Caco-2 (cell line): ENCODE data around the gene TKTL1. TPM values are rescaled to one million over a fixed set of nuclear protein-coding genes. Genes with fewer than 3 reads are reported as not detected.

Experiments
- BruUV-seq: library from RNA; stranded (reverse); fragments of 400-500 nt; replicated peaks from 2 replicates; lab custom pipeline; 2021; lab: Mats Ljungman, UMichigan
- CTCF ChIA-PET: fragments of 300-600 bp; sonication (Branson Sonifier 250); formaldehyde crosslinking; loops from one replicate; lab custom pipeline; 2022; ENCODE audit warnings: antibody characterized with exemption; lab: Charles Lee
- POLR2A ChIA-PET: fragments of 300-600 bp; sonication (Branson Sonifier 250); formaldehyde crosslinking; loops from one replicate; lab custom pipeline; 2022; ENCODE audit warnings: antibody characterized with exemption; lab: Charles Lee
- DNase-seq, 2 experiments: peaks; one replicate each; pipeline versions ENCODE4 v3.0.0 to v3.0.0-alpha.2; 2020 to 2022
- H3K27me3 ChIP-seq: replicated peaks from 2 replicates; pipeline ENCODE4 v1.6.0; 2011; ENCODE audit warnings: low read length; ENCODE audit not compliant: control insufficient read depth, insufficient read depth
- H3K36me3 ChIP-seq: 2 replicates; pipeline ENCODE4 v1.5.1; 2011; ENCODE audit warnings: low read length; ENCODE audit not compliant: control insufficient read depth, insufficient read depth
- H3K4me1 ChIP-seq: fragments of 250-450 bp; sonication (Bioruptor Pico); 2 replicates; pipeline ENCODE4 v1.5.1; 2020; ENCODE audit warnings: mild to moderate bottlenecking
- H3K4me3 ChIP-seq: 2 replicates; pipeline ENCODE4 v1.5.1; 2011; ENCODE audit warnings: low read depth, mild to moderate bottlenecking, control low read depth, low read length
- H3K9me3 ChIP-seq: fragments of 250-450 bp; sonication (Bioruptor Pico); 2 replicates; pipeline ENCODE4 v1.5.1; 2020; ENCODE audit warnings: mild to moderate bottlenecking, moderate library complexity
- H3K27ac Mint-ChIP-seq: one replicate; pipeline ENCODE4 v1.8.0; 2022; ENCODE audit warnings: mixed read lengths; ENCODE audit not compliant: unreplicated experiment
- H3K27me3 Mint-ChIP-seq: one replicate; pipeline ENCODE4 v1.8.0; 2022; ENCODE audit warnings: mixed read lengths; ENCODE audit not compliant: insufficient read depth, unreplicated experiment
- H3K36me3 Mint-ChIP-seq: one replicate; pipeline ENCODE4 v1.8.0; 2022; ENCODE audit warnings: mild to moderate bottlenecking, mixed read lengths; ENCODE audit not compliant: insufficient read depth, unreplicated experiment
- H3K4me1 Mint-ChIP-seq: one replicate; pipeline ENCODE4 v1.8.0; 2022; ENCODE audit warnings: low read depth, mixed read lengths; ENCODE audit not compliant: unreplicated experiment
- H3K4me3 Mint-ChIP-seq: one replicate; pipeline ENCODE4 v1.8.0; 2022; ENCODE audit warnings: mild to moderate bottlenecking, moderate library complexity, mixed read lengths; ENCODE audit not compliant: unreplicated experiment
- H3K9me3 Mint-ChIP-seq: one replicate; pipeline ENCODE4 v1.8.0; 2022; ENCODE audit warnings: mixed read lengths; ENCODE audit not compliant: unreplicated experiment
- intact Hi-C: fragments of 100-400 bp; cut with micrococcal nuclease; formaldehyde crosslinking; loops from one replicate; pipeline ENCODE4 v1.10.0; 2022; ENCODE audit not compliant: unreplicated experiment
- total RNA-seq: library from RNA; stranded (reverse); gene quantifications from 2 replicates; pipeline ENCODE4 v1.2.3, GENCODE V29; 2022
- TF ChIP-seq, protein P1 (sequence below), 2 experiments: fragments of 200-600 bp in 1 of 2; IDR thresholded peaks; 1 replicate in 1 of 2; 2 replicates in 1 of 2; pipeline versions ENCODE4 v1.5.1 to v1.8.0; 2011 to 2022; ENCODE audit warnings: antibody characterized with exemption in 1 of 2, control low read depth in 1 of 2, inconsistent platforms in 1 of 2, low read depth in 1 of 2, low read length in 1 of 2, mild to moderate bottlenecking in 1 of 2, moderate library complexity in 1 of 2; ENCODE audit not compliant: insufficient read depth in 1 of 2, severe bottlenecking in 1 of 2, unreplicated experiment in 1 of 2

The TKTL1 gene
- total RNA-seq, 1 experiment from 2014 or later = not detected

DNA sequence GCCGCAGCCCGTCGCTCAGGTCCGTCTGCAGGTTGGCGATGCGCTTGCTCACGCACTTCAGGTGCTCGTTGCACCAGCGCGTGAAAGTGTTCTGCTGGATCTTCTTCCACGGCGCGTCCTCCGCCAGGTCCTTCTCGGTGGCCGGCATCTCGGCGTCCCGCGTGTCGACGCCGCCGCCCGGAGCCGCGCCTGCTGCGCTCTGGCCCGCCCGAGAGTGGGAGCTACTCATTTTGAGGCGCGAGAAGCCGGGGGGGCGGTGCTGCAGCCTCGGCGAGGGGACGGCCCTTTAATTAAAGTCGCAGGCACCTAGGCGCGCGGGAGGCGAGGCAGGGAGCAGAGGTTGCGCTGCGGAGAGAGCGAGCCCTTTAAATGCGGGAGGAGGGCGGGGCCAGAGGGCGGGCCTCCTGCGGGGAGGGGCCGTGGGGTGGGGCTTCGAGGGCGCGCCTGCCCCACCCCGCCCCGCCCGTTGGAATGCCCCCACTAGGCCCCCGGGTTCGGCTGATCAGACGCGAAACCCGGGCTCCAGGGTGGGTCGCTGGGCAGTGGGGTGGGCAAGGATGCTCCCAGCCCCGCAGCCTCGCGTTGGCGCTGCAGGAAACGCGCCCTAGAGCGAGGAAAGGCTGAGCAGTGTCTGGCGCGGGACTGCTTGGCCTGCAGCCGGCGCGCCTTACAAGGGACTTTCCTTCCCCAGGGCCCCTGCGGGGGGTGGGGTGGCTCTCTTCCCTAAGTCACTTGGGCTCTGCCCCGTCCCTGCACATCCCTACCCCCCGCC is 75.6 kb downstream of the TKTL1 start:
- DNase-seq = peak; percentile 92 to 93
- BruUV-seq = no TSS peak
- H3K9me3 ChIP-seq = no peaks in the 10 kb centered on the region
- TF ChIP-seq, protein P1, sequence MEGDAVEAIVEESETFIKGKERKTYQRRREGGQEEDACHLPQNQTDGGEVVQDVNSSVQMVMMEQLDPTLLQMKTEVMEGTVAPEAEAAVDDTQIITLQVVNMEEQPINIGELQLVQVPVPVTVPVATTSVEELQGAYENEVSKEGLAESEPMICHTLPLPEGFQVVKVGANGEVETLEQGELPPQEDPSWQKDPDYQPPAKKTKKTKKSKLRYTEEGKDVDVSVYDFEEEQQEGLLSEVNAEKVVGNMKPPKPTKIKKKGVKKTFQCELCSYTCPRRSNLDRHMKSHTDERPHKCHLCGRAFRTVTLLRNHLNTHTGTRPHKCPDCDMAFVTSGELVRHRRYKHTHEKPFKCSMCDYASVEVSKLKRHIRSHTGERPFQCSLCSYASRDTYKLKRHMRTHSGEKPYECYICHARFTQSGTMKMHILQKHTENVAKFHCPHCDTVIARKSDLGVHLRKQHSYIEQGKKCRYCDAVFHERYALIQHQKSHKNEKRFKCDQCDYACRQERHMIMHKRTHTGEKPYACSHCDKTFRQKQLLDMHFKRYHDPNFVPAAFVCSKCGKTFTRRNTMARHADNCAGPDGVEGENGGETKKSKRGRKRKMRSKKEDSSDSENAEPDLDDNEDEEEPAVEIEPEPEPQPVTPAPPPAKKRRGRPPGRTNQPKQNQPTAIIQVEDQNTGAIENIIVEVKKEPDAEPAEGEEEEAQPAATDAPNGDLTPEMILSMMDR (IDR thresholded peaks at IDR 0.05; ENCODE audit: insufficient read depth in 1 of 2, low read depth in 1 of 2, low read length in 1 of 2, severe bottlenecking in 1 of 2, unreplicated experiment in 1 of 2) = no peak
- no peaks in the 10 kb centered on the region for H3K4me1 Mint-ChIP-seq
- intact Hi-C loops = loop anchor here (5.0 to 10.0 kb wide), 2 partner anchors 396 to 579 kb away; partner anchors contain the start of genes HCFC1, IDH3G, SSR4 and TMEM187
- H3K36me3 ChIP-seq = no peaks in the 10 kb centered on the region; the same call in 1 of the 2 replicates
- no peaks in the 10 kb centered on the region for H3K9me3 Mint-ChIP-seq
- peak overlapping the region; percentile 61 for H3K27ac Mint-ChIP-seq
- H3K27me3 Mint-ChIP-seq = no peaks in the 10 kb centered on the region
- no peaks in the 10 kb centered on the region for H3K27me3 ChIP-seq
- H3K4me3 Mint-ChIP-seq = peak overlapping the region; percentile 83
- H3K4me1 ChIP-seq = peaks cover 22% of the 10 kb centered on the region
- ChIA-PET CTCF (interaction anchor here (0.6 kb wide), 1 partner anchor 40 kb away, joined by 5 read pairs; no protein-coding TSS in a partner anchor), POLR2A (interaction anchor here (0.6 to 1.0 kb wide), 7 partner anchors 8 to 580 kb away, joined by 3 to 10 read pairs (median 4); partner anchors contain the start of genes EMD, IDH3G, RPL10 and SLC10A3)
- H3K4me3 ChIP-seq = peak overlapping the region; percentile 98
- H3K36me3 Mint-ChIP-seq = peaks cover 47% of the 10 kb centered on the region

DNA sequence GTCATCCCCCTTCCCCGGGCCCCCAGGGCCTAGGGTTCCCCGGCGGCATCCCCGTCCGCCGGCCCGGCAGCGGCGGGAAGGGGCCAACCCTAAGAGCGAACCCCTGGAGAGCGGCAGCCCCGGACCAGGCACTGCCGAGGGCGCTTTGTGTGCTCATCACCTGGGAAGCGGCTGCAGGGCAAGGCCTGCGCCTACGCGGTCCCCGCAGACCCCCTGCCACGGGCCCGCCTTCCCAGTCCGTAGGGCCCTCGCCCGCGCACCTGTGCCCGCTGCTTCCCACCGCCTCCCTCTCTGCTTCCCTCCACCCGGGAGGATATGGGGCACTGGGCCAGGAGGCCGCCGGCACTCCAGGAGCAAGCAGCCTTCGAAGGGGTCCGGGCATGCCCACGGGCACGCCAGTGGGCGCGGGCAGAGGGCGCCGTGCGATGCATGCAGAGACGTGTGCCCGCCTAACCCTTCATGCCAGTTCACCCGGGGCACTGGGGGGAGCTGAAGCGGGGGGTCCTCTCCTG is 76.2 kb downstream of the TKTL1 start:
- Mint-ChIP-seq H3K9me3 (no peaks in the 10 kb centered on the region), H3K27me3 (no peaks in the 10 kb centered on the region), H3K4me1 (no peaks in the 10 kb centered on the region), H3K36me3 (peaks cover 43% of the 10 kb centered on the region), H3K27ac (no peak overlapping the region), H3K4me3 (peak overlapping the region; percentile 46)
- Histone ChIP-seq H3K9me3 (no peaks in the 10 kb centered on the region), H3K36me3 (peaks cover 1% of the 10 kb centered on the region; the same call in 1 of the 2 replicates), H3K4me1 (peaks cover 22% of the 10 kb centered on the region), H3K27me3 (no peaks in the 10 kb centered on the region), H3K4me3 (peak overlapping the region; percentile 39)
- intact Hi-C loops = loop anchor here (5.0 to 10.0 kb wide), 2 partner anchors 397 to 580 kb away; partner anchors contain the start of genes HCFC1, IDH3G, SSR4 and TMEM187
- POLR2A ChIA-PET = no interaction called here
- CTCF ChIA-PET = no interaction called here
- no peak for DNase-seq
- TF ChIP-seq, protein P1 (IDR thresholded peaks at IDR 0.05; ENCODE audit: insufficient read depth in 1 of 2, low read depth in 1 of 2, low read length in 1 of 2, severe bottlenecking in 1 of 2, unreplicated experiment in 1 of 2) = no peak
- no TSS peak for BruUV-seq

DNA sequence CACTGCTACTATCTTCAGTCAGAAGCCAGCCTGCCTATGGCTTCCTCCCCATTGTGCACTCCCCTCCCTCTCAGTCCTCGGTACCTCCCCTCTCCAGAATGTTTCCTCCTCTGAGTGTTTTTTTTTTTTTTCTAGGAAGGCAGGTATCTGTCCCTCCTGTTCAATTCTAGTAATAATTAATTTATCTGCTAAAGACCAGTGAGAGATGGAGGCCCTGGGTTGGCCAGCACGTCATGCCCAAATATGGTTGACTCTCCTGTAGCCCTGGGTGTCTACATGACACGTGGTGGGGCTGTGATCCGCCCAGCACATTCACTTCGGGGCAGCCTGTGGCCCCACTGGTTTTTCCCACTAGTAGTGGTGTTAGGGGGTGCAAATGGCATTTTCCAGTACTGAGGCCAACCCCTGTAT is 77.0 kb downstream of the TKTL1 start:
- DNase-seq = peak in 1 of 2 experiments; percentile 54
- Histone ChIP-seq H3K9me3 (no peaks in the 10 kb centered on the region), H3K4me1 (peaks cover 22% of the 10 kb centered on the region), H3K27me3 (no peaks in the 10 kb centered on the region), H3K36me3 (0 out of 2 replicates have a peak, but pooled peaks cover 2% of the 10 kb centered on the region), H3K4me3 (no peak overlapping the region)
- intact Hi-C loops = loop anchor here (1.0 to 10.0 kb wide), 3 partner anchors 162 to 580 kb away; partner anchors contain the start of genes HCFC1, IDH3G, SSR4 and TMEM187
- H3K4me1 Mint-ChIP-seq = no peaks in the 10 kb centered on the region
- H3K27me3 Mint-ChIP-seq = no peaks in the 10 kb centered on the region
- H3K27ac Mint-ChIP-seq = peak overlapping the region; percentile 48
- POLR2A ChIA-PET = interaction anchor here (1.1 to 1.2 kb wide), 2 partner anchors 25 to 39 kb away, joined by 4 to 12 read pairs; partner anchors contain the start of gene TAFAZZIN
- no TSS peak for BruUV-seq
- CTCF ChIA-PET = interaction anchor here (0.6 to 2.0 kb wide), 10 partner anchors 9 to 169 kb away, joined by 3 to 18 read pairs (median 4); partner anchors contain the start of genes RPL10 and SLC10A3
- peaks cover 37% of the 10 kb centered on the region for H3K36me3 Mint-ChIP-seq
- H3K4me3 Mint-ChIP-seq = peak overlapping the region; percentile 46
- H3K9me3 Mint-ChIP-seq = no peaks in the 10 kb centered on the region
- TF ChIP-seq, protein P1 (IDR thresholded peaks at IDR 0.05; ENCODE audit: insufficient read depth in 1 of 2, low read depth in 1 of 2, low read length in 1 of 2, severe bottlenecking in 1 of 2, unreplicated experiment in 1 of 2) = no peak
